C4-2B (cell line): ENCODE measurements around the gene KRT35.

Experiments used
- CTCF ChIP-seq: fragments of 450-650 bp; conservative IDR thresholded peaks from 2 replicates; pipeline ENCODE4 v1.5.1; 2017; ENCODE audit warnings: mild to moderate bottlenecking
- ZFX ChIP-seq: fragments of 450-650 bp; IDR thresholded peaks from 2 replicates; pipeline ENCODE4 v1.6.1; 2017

GRCh38 chr17:41518031-41518430 is 37.1 kb upstream of the KRT35 start:
- no peak for TF ChIP-seq CTCF
- TF ChIP-seq ZFX = no peak
